Measurements from ENCODE around the gene CDH26.
A peak's percentile ranks its signal among the peaks of the same experiment; 100 is the strongest.

CDH26 gene

DNA sequence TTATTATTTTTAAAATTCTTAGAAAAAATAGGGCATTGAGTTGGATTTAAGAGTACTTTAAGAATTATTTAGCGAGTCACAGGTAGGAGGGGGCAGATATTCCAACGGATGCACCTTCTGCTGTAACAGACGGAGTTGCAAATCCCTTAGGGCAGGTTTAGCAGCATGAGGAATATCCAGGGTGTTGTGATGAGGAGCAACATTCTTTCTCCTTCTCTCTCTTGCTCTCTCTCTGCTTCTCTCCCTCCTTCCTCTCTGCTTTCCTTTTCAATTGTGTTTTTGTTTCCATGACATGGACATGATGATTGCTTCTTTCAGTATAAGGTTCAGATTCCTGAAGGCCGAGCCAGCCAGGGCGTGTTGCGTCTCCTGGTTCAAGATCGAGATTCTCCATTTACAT lies 28.9 kb downstream of the CDH26 start:
- no peak for DNase-seq

DNA sequence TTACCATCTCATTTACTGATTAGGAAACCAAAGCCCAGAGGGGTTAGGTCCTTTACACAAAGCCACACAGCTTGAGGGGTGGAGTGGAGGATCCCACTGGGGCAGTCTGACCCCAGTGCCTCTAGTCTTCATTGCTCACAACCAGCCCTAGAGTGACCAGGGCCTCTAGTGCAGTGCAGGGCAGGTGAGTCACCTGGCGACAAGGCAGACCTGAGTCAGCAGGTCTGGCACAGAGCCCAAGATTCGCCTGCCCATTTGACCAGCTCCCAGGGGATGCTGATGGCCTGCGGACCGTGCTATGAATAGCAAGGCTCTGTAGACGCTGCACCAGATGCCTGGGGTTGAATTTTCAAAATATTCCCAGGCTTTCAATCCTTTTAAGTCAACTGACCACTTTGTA lies 29.9 kb downstream of the CDH26 start:
- no peak for DNase-seq

DNA sequence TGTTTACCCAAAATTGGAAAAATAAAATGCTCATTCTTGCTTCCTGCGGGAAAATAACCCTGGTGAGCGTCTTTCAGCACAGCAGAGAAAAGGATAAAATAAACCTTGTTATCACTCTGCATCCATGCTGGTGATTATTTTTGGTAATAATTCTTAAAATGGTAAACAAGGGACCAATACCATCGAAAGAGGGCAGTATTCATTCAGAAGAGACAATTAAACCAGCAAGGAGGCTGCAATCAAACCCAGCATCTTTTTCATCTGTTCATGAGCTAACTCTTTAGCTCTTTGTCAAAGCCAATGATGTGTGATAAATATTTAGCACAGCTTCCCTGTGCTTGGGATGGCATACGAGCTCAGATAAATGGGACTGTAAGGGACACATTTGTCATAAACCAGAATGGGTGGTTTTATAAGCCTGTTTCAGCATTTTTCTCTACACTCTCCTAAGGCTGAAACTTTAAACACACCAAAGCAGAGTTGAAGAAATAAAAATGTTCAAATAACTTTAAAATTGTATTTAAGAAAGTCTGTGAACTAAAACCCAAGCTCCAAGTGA lies 34.4 kb downstream of the CDH26 start:
- DNase-seq = no peak

DNA sequence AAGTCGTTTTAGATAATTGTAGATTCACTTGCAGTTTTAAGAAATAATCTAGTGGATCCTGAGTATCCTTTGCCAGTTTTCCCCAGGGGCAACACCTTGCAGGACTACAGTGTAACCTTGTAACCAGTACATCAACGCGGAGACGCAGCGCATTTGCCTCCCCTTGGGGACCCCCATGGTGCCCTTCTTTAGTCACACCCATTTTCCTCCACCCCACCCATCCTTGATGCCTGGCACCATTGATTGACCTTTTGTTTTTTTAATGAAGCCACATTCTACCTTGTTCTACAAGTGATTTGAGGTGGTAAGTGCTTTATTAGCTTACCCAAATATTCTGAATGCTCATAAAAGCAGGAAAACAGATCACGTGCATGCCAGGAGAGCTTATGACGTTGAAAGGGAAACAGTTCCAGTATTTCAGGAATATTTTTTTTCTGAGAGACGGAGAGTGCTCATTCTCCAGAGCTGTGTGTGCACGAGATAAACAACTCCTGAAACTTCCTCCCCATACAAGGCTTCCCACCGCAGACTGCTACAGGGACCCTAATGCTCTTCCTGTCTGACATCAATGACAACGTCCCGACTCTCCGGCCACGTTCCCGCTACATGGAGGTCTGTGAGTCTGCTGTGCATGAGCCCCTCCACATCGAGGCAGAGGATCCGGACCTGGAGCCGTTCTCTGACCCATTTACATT lies 35.7 kb downstream of the CDH26 start:
- no peak for DNase-seq

DNA sequence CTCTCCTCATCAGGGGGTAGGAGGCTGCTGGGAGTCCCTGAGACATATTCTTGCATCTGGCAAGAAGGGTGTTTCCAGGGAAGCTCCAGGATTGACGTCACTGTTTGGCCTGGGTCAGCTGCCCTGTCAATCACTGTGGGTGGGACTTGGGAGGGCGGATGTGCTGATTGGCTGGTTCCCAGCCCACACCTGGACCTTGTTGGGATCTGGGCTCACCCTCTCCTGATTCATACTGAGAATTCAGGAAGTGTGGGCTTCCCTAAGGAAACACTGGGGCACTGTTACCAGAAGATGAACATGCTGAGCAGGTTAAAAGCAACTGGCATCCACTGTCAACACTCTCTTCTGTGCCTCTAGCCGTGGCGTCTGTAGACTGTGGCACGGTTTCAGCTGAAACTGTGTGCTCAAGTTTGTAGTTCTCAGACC lies 36.5 kb downstream of the CDH26 start:
- DNase-seq = no peak

DNA sequence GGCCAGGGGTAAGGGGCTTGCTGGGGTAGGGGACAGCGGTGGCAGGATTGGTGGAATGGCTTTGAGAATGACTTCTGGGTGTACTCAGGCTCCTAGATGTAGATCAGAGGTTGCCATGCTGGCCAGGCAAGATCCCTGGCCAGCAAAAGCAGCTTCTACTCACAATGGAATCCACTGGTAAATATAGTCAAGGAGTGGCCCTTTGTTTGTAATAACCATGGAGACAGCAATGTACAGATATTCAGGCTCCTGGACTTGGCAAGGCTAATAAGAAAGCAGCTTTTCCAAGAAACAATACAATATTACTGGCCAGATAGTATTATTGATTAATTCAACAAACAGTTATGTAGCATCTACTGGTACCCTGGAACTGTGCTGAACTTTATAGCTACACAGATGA lies 37.9 kb downstream of the CDH26 start:
- no peak for DNase-seq

DNA sequence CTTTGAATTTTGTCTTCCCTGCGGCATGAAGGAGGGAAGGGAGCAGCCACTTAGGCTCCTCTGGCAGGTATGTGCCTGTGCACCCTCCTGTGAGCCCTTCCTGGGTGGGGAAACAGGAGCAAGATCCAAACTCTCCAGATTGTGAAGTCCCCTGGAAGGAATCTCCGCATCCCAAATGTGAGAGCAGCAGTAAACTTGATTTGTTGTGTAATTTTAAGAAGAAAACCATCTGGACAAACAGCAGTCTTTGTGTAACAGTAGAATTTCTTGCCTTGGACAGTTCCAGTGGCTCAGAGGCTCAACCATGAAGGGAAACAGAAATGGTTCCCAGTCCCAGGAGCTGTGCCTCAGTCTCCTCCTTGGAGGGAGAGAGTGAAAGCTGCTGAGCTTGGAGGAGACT lies 39.7 kb downstream of the CDH26 start:
- no peak for DNase-seq

DNA sequence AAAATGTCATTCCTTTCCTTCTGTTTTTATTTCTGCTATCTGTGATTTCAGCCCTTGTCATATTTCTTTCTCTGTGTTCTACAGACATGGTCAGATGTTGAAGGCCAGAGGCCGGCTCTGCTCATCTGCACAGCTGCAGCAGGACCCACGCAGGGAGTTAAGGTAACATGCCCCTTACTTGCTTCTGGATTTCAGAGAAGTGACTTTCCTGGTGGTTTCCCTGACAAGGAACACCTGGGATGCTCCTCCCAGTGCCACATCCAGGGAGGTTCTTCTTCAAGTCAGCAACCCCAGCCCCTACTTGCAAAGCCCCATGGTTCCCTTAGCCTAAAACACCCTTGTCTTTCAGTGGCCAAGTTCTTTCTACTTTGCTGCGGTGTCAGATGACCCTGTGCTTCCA lies 41.3 kb downstream of the CDH26 start:
- no peak for DNase-seq

DNA sequence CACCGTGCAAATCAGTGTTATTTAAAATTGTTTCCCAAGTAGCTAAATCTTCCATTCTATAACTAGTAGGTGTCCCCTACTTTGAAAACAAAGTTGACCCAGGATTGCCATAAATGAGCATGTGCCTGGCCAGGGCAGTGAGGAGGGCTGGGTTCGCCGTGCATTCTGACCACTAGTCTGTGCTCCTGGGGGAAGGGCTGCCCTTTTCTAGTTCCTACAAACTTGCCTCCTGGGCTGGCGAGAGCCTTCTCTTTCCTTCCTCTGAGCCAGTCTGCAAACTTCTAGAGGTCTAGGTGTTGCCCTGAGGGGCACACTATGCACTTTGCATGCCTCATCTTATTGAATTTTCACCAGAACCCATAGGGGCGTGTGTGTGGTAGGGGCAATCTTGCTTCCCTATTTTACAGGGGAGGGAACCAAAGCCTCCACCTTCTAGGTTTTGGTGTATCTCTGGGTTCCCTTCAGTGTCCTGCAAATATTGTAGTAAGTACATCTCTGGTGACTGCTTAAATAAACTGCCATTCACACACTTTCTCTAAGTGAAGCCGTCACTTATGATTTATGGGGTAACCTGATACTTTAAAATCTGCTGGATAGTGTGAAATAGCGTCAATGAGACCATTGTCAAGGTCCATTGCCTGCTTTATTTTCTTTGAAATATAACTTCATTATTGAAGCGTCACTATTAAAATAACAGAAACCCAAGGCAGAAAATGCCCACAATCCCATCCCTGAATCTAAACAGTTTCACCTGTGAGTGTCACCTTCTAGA lies 42.2 kb downstream of the CDH26 start:
- DNase-seq = peak; percentile 78

DNA sequence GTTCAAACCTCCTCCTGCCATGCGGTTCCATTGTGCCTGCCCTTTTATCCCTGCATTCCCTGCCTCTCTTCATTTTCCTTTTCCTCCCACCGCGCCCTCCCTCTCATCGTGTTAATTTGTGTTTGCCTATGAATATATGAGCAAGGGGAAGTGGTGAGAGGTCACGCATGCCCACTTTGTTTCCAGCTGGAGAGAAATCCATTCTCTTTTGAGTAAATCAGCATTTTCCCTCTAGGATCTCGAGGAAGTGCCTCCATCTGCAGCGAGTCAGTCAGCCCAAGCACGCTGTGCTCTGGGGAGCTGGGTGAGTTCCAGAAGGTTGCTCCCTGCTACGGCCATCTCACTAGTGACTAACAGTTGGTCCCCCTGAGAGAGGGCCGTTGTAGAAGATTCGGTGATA lies 42.9 kb downstream of the CDH26 start:
- no peak for DNase-seq

DNA sequence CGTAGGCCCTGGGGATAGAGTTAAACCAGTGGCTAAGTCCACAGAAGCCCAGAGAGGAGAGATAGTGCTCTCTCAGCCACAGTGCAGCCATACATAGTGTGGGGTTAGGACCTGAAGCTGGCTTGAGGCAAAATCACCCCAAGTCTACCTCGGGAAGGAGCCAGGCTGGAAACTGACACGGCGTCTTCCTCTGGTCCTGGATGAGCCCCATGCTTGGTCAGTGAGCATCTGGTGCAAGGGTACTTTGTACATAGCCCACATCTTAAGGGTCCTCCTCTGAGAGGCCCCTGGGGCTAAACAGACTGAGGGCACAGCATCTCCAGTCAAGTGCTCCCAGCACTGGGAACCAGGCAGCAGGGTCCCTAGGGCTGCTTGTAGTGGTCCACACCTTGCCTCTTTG lies 45.6 kb downstream of the CDH26 start:
- DNase-seq = no peak

DNA sequence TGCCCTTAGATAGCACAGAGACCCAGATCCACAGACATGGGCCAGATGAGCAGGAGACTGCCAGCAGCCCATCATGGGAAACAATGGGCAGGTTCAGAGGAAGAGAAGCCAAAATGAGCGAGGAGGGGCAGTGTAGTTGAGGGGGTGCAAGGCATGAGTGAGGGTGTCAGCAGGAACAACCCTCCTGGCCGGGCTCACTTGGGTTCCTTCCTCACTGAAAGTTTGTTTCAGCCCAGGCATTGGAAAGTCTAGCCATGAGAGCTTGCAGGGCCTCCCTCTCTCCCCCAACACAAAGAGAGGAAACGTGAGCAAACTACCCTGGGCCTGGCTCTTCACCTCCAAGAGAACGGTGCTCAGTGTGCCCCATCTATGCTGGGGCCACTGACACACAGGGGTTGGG lies 48.0 kb downstream of the CDH26 start:
- no peak for DNase-seq

DNA sequence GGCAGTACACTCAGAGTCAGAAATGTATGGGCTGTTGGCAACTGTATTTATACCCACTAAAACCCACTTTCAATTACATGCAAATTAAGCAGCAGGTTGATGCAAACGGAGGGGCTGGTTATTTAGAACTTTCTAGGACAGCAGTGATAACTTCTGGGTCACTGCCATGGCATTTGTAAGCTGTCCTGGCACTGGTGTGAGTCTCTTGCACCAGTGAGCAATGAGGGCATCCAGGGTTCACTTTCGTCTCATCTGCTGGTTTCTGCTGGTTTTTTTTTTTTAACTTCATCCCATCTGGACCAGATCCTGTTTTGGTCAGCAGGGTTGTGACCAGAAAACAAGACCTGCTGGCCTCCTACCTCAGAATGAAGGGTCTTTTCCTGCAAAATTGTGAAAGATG lies 49.2 kb downstream of the CDH26 start:
- DNase-seq = no peak

DNA sequence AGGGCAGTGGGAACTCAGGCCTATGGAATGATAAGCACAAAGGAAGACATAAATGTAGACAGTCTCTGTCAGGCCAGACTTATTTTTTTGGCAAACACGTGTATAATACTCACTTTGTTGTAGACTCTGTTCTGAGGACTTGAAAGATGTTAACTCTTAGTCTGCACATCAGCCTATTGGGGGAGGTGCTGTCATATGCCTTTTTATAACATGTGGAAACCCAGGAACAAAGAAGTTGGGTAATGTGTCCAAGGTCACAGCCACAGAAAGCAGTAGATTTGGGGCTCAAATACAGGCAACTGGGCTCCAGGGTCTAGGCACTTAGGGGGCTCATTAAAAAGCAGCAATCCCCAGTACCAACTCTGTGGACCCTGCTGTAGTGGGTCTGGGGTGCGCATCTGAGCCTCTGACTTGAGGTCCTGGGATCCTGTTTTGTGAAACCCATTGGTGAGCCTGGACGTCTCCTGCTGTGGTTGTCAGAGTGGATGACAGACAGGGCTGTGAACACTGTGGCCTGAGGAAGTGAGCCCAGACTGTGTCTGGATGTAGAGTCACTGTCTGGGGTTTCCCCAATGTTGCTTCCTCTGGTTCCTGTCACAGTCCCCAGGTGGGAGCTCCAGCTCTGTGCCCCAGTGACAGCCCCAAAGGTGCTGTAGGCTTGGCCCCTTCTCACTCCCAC lies 50.0 kb downstream of the CDH26 start:
- no peak for DNase-seq

DNA sequence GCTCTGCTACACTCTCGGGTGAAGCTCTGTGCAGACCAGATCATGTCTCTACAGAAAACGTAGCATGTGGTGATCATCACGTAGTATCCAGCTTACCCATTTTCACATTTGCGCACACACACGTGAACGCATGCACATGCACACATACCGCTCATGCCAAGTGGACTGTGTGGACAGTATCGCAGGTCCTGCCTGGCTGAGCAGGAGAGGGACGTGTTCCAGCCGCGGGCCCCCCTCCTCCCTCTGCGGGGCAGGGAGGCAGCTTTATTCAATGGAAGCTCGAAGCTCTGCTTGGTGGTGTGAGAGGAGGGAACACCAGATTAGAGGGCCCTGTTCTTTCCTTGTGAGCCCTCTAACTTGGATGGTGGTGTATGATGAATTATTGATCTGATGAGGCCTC lies 51.1 kb downstream of the CDH26 start:
- no peak for DNase-seq

DNA sequence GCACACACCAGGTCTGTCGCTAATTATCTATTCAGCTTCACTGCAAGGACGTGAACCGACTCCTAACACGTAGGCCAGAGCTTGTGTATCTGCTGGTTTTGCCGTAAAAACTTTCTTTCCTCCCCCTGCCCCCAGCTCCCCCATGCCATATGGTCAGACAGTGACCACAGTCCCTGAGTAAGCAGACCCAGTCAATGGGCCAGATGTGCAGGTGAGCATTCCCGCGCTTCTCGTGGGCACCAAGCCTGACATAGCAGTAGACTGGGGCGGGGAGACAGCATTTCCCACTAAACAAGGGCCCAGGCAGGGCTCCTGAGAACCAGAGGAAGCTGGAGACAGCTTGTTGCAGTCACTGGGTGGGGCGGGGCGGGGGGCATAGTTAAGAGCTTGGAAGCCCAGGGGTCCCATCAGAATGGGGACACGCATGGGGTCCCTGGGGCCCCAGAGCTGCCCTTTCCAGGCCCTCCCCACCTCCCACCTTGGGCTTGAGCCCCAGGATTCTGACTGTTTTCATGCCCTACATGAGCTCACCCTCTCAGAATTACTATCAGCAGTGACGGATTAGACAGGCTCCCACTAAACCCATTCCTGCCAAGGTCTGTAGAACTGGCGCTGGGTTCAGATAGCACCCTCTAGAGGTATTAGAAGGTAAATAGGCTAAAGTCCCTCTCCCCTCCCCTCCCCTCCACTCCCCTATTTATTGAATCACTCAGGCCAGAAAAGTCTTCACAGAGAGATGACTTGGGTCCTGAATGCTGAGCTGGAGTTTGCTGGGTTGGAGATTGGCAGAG lies 51.8 kb downstream of the CDH26 start:
- no peak for DNase-seq

DNA sequence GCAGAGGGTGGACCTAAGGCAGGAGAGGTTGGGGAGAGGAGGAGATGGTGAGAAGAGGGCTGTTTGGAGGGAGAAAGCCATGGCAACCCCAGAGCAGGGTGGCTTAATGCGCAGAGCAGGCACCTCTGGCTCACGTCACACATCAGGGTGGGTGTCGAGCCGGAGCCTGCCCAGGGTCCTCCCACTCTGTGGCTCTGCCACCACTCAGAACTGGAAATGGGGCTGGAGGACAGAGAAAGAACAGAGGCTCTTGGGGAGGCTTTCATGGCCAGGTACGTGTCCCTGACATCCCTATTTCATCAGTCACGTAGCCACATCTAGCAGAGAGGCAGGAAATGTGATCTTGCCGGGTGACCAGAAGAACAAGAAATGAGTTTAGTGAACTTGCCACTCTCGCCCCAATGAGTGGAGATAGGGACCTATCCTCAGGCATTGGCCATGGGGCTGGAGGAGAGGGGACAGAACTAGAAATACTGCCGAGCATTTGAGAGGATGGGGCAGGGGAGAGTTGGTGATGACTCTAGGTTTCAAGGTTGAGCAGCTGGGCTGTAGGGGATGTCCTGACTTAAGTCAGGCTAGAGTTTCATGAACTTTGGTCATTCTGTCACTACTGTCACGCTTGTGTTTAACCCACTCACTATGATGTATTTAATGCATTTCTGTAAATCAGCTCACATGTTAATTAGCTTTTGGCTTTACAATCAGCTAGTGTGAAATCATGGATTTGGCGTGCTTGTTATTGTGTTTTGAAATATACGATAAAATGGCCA lies 52.7 kb downstream of the CDH26 start:
- no peak for DNase-seq

DNA sequence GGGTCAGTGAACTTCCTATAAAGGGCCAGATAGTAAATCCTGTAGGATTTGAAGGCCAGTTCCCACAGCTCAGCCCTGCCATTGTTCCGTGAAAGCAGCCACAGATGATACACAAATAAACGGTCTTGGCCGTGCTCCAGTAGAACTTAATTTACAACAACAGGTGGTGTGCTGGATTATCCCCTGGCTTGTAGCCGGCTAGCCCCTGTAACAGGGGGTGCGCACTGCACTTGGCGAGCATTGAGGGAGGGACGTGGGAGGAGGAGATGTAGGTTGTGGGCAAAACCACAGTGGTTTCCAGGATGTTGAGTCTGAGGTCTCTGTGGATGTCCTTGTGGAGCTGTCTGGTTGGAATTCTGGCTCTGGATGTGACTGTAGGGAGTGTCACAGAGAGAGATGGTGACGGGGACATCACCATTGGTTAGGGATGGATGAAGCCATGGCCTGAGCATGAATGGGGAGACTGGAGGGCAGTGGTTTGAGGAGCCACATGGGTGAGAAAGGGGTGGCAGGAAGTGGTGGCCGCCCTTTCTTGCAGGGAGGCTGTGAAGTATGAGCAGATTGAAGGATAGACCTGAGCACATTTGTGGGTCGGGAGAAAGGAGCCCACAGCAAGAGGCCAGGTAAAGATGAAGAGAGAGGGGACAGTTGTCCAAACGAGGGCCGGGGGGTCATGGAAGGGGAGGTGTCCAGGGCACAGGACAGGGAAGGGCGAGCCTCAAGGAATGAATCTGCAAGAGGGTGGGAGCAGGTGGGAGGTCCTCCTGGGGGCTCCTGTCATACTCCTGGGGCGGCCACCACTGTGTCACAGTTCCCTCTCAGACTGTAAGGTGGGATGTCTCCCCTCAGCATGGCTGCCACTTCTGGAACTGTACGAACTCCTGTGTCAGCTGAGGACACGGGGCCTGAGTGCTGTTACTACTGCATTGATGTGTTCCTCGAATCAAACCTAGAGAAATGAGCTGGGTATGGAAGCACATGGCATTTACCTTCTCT lies 53.6 kb downstream of the CDH26 start:
- peak; percentile 97 for DNase-seq

DNA sequence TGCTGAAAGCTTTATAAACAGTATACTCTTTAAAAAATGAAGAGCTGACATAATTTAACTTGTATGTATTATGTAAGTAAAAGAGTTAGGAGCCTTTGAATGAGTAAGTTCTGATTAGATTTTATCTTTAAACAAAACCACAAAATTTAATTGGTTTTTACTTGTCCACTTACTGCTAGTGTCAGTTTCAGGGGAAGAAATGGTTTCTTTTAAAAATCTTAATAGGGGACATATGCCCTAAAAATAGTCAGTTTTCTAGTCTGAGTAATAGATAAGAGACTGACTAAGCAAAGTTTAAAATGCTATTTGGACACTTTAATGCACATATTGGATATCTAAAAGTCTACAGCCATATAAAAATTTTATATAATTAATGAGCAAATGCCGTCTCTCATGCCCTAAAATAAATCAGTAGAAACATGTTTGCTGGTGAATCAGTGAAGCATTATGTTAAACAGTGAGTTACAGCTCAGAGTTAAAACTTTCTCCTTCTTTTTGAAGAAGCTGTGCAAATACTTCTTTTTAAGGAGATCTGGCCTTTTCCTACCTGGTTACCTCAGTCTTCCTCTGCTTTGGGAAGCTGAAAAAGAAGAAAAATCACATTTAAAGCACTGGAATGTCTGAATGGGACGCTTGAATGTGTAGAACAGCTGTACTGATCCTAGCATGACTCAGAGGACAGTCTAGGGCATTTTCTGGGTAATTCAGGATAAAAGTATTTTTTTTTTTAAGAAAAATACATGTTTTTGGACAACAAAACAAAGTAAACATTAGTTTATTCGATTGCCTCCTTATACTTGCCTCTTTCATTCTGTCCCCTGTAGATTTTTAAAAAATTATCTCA lies 55.3 kb downstream of the CDH26 start:
- DNase-seq = no peak

DNA sequence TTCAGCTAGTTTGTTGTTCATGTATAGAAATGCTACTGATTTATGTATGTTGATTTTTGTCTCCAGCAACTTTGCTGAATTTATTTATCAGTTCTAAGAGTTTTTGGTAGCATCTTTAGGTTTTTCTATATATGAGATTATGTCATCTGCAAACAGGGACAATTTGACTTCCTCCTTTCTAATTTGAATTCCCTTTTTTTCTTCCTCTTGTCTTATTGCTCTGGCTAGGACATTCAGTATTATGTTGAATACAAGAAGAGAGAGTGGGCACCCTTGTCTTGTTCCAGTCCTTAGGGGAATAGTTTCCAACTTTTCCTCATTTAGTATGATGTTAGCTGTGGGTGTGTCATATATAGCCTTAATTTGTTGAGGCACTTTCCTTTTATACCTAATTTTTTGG lies 58.2 kb downstream of the CDH26 start:
- no peak for DNase-seq

Data from NCI-H1105 treated with DMSO at 0.1 percent for 48 hours (cell line).